AG04449 (cell line): ENCODE results near the gene CD93.

Experiments
- CTCF ChIA-PET: fragments of 350-600 bp; formaldehyde crosslinking; extraction: SDS; loops from one replicate; lab custom pipeline; 2021; ENCODE audit warnings: antibody characterized with exemption; lab: Yijun Ruan, JAX
- POLR2A ChIA-PET: fragments of 400-600, 350-600 bp; formaldehyde crosslinking; extraction: SDS; loops from one replicate; lab custom pipeline; 2020; ENCODE audit warnings: antibody characterized with exemption, inconsistent platforms; lab: Yijun Ruan, JAX
- DNase-seq: peaks from one replicate; pipeline ENCODE4 v3.0.0-alpha.2; 2010; ENCODE audit warnings: low read depth, low spot score
- H3K4me3 ChIP-seq: 2 replicates; pipeline ENCODE4 v1.5.1; 2011; ENCODE audit warnings: low read depth, mild to moderate bottlenecking, control low read depth, low read length
- TF ChIP-seq, protein P1 (sequence below): IDR thresholded peaks from one replicate; pipeline ENCODE4 v1.5.1; 2011; ENCODE audit warnings: mild to moderate bottlenecking, moderate library complexity, low read length, control low read depth, inconsistent platforms; ENCODE audit not compliant: insufficient read depth; ENCODE audit errors: missing control alignments

The CD93 gene

GRCh38 chr20:23092861-23093495 is 6.9 kb upstream of the CD93 start:
- POLR2A ChIA-PET: no interaction called here
- CTCF ChIA-PET: no interaction called here
- H3K4me3 ChIP-seq: no peak overlapping the region
- DNase-seq: no peak
- TF ChIP-seq, protein P1, sequence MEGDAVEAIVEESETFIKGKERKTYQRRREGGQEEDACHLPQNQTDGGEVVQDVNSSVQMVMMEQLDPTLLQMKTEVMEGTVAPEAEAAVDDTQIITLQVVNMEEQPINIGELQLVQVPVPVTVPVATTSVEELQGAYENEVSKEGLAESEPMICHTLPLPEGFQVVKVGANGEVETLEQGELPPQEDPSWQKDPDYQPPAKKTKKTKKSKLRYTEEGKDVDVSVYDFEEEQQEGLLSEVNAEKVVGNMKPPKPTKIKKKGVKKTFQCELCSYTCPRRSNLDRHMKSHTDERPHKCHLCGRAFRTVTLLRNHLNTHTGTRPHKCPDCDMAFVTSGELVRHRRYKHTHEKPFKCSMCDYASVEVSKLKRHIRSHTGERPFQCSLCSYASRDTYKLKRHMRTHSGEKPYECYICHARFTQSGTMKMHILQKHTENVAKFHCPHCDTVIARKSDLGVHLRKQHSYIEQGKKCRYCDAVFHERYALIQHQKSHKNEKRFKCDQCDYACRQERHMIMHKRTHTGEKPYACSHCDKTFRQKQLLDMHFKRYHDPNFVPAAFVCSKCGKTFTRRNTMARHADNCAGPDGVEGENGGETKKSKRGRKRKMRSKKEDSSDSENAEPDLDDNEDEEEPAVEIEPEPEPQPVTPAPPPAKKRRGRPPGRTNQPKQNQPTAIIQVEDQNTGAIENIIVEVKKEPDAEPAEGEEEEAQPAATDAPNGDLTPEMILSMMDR: no peak

DNA sequence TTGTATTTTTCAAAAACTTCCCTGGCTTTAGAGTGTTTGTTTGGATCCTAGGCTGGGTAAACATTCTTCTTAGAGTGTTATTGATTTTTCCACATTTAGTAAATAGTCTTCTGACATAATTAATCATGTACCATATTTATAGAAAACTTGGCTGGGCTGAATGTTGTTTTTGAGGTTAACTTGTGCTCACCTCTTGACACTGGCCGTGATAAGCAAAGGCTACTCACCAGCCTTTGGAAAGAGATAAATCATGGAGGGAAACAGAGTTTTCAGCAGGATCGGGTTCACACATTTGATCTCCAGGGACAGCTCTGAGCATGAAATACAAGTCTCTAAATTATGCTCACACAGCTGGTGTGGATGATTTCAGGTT is 6.2 kb upstream of the CD93 start:
- ChIA-PET POLR2A (no interaction called here), CTCF (no interaction called here)
- DNase-seq: no peak
- TF ChIP-seq, protein P1: no peak
- no peak overlapping the region for H3K4me3 ChIP-seq

GRCh38 chr20:23091721-23092383 is 5.7 kb upstream of the CD93 start:
- H3K4me3 ChIP-seq: no peak overlapping the region
- ChIA-PET POLR2A (no interaction called here), CTCF (no interaction called here)
- TF ChIP-seq, protein P1: no peak
- DNase-seq: no peak

- DNase-seq: no peak
- ChIA-PET POLR2A (no interaction called here), CTCF (no interaction called here)
- H3K4me3 ChIP-seq: no peak overlapping the region
- TF ChIP-seq, protein P1: no peak
Measured at GRCh38 chr20:23090878-23091277, 4.8 kb upstream of the CD93 start.

DNA sequence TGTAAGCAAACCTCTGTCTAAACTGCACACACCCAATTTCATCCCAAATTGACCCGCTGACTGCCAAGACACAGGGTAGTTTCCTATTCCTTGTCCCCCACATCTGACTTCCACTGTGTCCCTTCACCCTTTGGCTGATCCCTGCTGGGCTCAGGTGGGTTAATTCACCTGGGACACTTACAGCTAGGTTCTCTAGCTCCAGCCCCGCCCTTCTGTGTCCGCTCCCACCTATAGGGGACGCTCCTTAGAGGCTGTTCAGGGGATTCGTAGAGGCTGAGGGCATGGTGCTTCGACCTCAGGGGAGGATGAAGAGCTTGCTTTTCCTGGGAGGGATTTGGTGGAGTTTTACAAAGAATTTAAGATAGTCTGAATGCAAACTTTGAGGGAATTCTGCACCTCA is 4.0 kb upstream of the CD93 start:
- TF ChIP-seq, protein P1: no peak
- H3K4me3 ChIP-seq: no peak overlapping the region
- CTCF ChIA-PET: no interaction called here
- no peak for DNase-seq
- POLR2A ChIA-PET: no interaction called here

GRCh38 chr20:23088866-23089265 is 2.7 kb upstream of the CD93 start:
- no peak overlapping the region for H3K4me3 ChIP-seq
- ChIA-PET CTCF (no interaction called here), POLR2A (no interaction called here)
- no peak for DNase-seq
- TF ChIP-seq, protein P1: no peak
